HG03439 (cell line): ENCODE data around the gene THAP10.
"Not testable (repeated sequence)": the region's sequence is repeated elsewhere in the genome, so short reads cannot be mapped to it uniquely, and the experiment has no call there.

Experiments used
- ATAC-seq: cut with Tn5 transposase; IDR thresholded peaks from one replicate; pipeline ENCODE4 v1.9.1; 2021; ENCODE audit warnings: mild to moderate bottlenecking, moderate library complexity; ENCODE audit not compliant: unreplicated experiment

The THAP10 gene

DNA sequence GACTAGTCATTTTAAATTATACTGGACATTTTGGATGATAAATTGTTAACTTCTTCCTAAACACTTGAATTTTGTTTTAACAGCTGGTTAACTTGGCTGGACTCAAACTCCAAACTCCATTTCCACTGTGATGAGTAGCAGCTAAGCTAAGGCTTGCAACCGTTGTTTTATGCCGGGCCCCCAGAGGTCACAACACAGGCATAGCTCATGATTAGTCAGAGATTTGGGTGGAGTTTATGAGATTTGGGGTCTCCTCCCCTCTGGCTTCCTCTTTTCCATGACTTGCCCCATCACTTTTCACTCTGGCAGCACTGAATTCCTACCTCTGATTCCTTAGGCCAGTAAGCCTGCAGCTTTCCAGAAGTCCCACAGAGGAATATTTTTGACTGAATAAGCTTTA, 12.8 kb downstream of the THAP10 start:
- no peak for ATAC-seq

GRCh38 chr15:70876683-70877082, 15.6 kb downstream of the THAP10 start:
- ATAC-seq = no peak

GRCh38 chr15:70876011-70876410, 16.2 kb downstream of the THAP10 start:
- ATAC-seq = no peak

DNA sequence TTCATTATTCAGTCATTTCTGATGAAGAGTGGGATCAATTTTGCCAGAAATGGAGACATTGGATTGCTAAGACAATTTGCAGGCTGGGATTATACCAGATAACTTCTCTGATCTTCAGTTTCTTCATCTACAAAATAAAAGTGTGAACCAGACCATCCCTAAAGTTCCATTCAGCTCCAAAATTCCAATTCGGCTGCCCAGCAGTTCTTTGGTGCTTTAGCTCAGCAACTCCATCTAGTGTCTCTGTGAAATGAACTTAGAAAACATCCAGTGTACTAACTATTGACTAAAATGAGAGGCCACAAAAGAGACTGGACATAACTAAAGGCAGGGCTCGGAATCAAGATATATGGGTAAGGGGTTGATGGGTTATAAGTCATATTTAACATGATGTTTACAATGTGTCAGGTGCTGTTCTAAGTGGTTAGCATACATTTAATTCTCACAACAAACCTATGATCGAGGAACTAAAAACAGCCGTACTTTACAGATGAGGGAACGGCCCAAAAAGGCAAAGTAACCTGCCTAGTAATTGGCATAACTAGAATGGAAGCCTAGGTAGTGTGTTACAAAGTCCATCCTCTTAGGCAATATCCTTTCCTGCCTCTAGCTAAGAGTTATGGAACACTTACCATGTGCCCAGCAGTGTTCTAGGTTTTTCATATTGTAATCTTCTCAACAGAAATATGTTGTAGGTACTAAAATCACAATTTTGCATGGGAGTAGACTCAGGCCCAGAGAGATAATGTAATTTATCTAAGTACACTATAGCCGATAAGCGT, 17.0 kb downstream of the THAP10 start:
- ATAC-seq = no peak

DNA sequence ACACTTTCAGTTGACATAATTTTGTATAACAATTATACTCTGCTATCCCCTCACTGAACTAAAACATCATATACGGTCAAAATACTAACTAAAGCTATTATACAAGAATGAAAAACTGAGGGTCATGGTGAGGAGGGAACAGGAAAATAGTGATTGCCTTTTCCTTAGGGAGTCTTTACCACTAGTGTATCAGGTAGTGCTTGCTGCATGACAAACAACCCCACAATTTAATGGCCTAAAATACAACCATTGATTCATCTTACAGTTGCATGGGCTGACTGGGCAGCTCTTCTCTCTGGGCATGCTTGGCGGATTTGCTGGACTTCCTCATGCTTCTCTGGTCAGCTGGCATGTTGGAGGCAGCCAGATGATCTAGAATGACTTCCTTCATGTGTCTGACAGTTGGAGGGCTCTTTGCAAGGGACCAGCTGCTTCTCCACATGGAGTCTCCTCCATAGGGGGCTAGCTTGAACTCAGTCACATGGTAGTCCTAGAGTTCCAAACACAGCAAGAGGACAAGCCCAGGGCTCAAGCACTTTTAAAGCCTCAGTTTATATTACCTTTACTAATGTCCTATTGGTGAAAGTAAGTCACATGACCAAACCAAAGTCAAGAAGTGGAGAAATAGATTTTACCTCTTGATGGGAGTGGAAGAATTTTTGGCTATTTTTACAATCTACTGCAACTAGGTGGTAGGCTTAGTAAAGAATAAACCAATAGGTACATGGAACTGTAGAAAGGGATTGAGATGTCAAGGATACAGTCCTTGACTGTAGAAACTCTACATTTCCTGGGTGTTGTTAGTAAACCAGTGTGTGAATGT, 18.8 kb downstream of the THAP10 start:
- no peak for ATAC-seq

- ATAC-seq = not testable (repeated sequence)
Observed at GRCh38 chr15:70871490-70871889, 20.7 kb downstream of the THAP10 start.

DNA sequence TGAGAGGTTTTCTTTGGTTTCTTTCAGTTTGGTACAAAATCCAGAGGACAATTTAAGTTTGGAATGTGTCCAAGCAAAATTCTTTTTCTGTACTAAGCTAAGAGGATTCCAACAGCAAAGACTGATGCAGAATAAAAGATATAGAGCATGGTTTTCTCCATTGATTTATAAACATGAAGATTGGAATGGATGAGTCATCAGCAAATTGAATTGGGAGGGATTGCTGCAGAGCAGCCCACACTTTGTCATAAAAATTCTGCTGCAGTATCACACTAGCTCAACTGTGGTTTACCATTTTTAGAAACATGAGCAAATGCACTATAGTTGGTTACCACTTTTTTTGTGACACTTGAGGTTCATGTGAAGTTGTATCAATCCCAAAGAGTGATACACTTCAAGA, 22.2 kb downstream of the THAP10 start:
- ATAC-seq = no peak

GRCh38 chr15:70869346-70869745, 22.9 kb downstream of the THAP10 start:
- no peak for ATAC-seq

DNA sequence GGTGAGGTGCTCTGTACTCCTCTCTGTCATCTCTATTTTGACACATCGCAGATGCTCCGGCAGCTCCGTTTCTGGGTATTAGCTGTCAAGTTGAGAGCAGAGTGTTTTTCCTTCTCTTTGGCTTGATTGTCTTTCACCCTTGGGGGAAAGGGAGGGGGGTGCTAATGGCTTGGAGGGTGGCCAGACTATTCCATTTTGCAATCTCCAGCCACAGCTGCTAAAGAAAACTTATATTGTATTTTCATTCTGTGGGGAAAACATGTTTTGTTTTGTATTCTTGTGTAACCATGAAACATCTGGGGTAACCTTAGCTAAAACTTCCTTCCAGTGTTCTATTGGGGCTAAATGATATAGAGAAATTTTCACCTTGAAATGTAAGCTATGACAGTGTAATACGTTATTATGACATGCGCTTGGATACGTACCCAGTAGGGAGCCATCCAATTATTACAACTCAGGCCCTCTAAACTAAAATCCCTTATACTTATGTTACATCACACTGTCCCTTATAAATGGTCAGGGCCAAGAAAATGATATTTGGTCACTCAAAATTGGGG, 24.2 kb downstream of the THAP10 start:
- ATAC-seq = no peak

- no peak for ATAC-seq
Observed at GRCh38 chr15:70866982-70867641, 25.1 kb downstream of the THAP10 start.

DNA sequence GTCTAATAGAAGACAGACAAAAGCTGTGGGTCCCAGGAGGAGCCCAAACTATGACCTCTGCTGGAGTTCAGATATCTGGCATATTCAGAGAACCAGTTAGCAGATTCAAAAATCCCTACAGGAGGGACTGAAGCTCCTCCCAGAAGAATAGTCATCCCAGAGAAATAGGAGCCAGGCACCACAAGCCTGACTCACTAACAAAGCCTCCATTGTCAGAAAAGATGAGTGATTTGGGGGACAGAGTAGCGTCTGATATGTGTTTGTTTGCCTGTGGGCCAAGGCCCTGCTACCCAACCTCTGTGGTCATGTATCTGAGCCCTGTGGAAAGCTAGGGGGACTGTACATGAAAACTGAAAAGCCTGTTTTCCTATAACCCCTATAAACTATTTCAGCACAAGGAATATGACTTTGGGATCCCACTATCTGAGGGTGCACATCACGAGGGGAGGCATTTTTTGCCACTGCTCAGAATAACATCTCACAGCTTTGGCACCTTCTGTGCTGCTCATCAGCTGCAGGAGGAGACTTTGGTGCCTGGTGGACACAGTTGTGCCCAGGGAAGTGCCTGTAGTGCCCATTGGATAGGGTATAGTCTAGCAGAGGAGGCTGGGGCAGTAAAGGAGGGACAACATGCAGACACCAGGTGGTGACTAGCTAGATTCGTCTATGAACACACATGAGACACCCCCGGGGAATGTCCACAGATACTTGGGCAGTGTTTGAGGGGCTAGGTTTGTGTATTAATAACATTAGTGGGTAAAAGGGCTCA, 28.6 kb downstream of the THAP10 start:
- no peak for ATAC-seq

- ATAC-seq = no peak
Observed at GRCh38 chr15:70859998-70860397, 32.2 kb downstream of the THAP10 start.

- ATAC-seq = no peak
Observed at GRCh38 chr15:70859322-70859908, 32.8 kb downstream of the THAP10 start.

GRCh38 chr15:70858614-70859321, 33.5 kb downstream of the THAP10 start:
- not testable (repeated sequence) for ATAC-seq

DNA sequence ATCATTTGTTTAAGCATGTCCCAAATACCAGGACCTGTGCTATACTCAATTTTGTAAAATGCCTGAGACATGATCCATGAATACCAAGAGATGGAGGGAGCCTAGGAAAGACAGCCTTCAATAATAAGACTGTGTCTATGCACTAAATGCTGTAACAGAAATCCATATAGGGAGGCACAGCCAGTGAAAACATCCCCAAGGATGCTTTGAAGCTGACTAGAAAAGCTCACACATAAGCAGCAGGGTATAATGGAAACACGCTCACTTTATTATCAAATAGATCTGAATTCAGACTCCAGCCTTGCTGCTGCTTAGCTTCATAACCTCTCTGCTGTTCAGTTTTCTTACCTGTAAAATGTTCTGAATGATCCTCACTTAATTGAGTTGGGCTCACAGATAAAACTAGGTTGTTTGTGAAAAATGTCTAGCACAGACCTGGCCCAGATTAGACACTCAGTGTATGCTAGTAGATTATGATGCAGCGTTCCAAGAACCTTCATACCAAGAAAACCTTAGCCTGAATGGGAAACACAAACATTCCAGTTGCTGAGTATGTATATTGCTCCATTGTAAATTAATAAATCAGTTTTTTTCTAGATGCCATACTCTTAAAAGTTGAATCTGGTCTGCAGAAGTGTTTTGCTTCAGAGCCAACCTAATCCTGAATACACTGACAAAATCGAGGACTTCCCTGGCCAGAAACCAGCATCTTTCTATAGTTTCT, 34.5 kb downstream of the THAP10 start:
- no peak for ATAC-seq

DNA sequence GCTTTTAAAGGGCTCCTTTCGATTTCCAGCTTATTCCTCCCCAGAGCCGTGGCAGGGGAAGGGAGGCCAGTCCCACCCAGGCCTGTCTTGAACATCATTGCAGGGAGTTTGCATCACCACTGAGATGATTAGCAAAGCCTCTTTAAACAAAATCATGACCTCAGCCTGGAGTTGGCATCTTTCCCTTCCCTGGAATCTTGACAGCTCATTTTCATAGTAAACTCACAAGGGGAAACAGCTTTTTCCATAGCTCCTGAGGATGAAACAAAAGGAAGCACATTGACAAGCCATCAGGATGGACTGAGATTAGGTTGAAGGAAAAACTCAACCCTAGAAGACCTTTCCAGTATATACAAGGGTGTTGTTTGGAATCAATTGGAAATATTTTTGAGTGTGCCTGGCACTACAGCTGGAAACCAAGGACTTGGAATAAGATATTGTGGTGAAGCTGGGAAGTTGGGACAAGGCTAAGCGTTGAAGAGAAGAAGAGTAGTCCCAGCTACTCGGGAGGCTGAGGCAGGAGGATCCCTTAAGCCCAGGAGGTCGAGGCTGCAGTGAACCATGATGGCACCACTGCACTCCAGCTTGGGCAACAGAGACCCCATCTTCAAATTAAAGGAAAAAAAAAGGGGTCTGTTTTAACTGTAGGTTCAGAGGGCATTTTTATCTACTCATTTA, 35.2 kb downstream of the THAP10 start:
- ATAC-seq = no peak

DNA sequence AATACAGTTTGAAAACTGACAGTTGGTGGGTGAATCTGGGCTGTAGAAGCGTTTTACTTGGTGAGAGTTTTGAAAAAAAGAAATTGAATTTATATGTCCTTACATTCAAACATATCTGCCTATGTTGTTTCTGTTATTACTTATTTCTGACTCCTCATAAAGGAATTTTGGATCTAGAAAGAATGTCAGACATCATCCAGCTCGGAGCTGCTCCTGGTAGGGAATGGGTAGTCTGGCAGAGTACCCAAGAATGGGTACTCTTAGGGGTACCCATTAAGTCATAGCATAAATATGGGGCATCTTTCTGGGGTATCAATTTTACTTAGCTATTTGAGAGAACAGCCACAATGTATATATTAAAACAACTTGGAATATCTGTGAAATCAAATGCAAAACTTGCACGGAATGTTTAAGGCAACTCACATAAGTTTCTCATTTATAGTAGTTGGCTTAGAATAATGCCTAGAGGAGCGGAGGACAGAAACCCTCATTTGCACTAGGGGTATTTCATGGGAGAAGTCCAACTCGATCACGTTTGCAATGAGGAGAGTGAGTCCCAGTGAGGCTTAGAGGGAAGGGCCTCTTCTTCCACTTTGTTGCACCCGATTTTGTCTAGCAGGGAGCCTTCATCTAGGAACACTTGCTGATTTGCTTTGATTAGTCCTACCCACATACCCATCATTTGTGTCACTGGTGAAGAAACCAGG, 35.9 kb downstream of the THAP10 start:
- ATAC-seq = no peak

- no peak for ATAC-seq
Observed at GRCh38 chr15:70855764-70856163, 36.5 kb downstream of the THAP10 start.
